DOHH2 (cell line): ENCODE results near the gene SPACDR.

Experiments used
- CTCF ChIP-seq: fragments of 200-600 bp; sonication (generic); IDR thresholded peaks from one replicate; pipeline ENCODE4 v1.5.1; 2014; ENCODE audit warnings: antibody characterized with exemption, mild to moderate bottlenecking, low read depth, low read length; ENCODE audit not compliant: poor library complexity, severe bottlenecking
- EZH2phosphoT487 ChIP-seq: fragments of 200-600 bp; sonication (generic); IDR thresholded peaks from 2 replicates; pipeline ENCODE4 v1.6.1; 2017; ENCODE audit warnings: borderline replicate concordance, mild to moderate bottlenecking, antibody characterized with exemption, low read length, moderate library complexity, mixed read lengths

DNA sequence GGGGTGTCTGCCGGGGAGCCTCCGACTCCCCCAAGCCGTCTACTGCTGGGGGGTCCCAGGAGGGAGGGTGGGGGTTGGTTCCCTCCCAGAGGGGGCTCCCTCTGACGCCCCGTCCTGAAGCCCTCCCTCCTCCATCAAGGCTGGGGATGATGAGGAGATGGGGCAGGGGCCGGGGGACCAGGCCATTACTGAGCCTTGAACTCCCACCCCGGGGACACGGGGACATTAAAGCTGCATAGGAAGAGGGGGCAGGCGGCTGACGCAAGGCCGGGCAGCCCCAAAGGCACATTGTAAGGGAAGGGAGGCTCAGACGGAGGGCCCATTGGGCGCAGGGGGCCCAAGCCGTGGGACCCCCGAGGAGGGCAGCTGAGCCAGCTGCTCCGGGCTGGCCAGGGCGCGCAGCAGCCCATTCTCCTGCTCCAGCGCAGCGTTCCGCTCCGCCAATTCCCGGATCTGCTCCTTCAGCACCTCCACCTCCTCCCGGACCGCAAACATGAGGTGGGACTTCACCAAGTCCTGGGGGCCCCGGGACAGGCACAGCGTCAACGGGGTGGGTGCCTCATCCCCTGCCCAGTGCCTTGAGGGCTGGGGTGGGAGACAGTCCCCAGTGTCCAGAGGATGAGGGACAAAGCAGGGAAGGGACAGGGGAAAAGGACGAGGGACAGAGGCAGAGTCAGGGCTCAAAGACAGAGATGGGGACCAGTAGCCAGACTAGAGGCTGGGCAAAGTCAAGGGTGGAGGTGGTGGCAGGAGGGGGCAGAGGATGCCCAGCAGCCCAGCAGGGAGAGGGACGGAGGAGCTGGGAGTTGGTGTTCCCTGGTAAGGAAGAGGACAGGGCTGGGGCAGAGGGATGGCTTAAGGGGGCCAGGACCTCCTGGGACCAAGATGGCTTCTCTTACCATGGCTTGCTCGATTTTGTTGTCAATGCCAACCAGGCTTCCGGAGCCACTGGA, 2.9 kb upstream of the SPACDR start:
- no peak for TF ChIP-seq CTCF
- no peak for TF ChIP-seq EZH2phosphoT487
